ENCODE data around the gene ACTN2. TPM values are rescaled to one million over a fixed set of nuclear protein-coding genes. Genes with fewer than 3 reads are reported as not detected.

ACTN2 gene
- total RNA-seq, 1 donor from 2014 or later = not detected

GRCh38 chr1:236800623-236801022 lies 114.3 kb downstream of the ACTN2 start:
- TF ChIP-seq CTCF (IDR thresholded peaks at IDR 0.05) = no peak
- intact Hi-C loops (cut with micrococcal nuclease) = no loop called here
- H3K4me1 Mint-ChIP-seq = peaks cover 54% of the 10 kb centered on the region
- ATAC-seq (ENCODE audit: low read depth) (no peak), DNase-seq (no peak)
- no peaks in the 10 kb centered on the region for H3K9me3 Mint-ChIP-seq
- POLR2A ChIA-PET = interaction anchor here (0.5 kb wide), 1 partner anchor 23 kb away, joined by 6 read pairs; no protein-coding TSS in a partner anchor
- H3K4me3 Mint-ChIP-seq = no peak overlapping the region
- peaks cover 30% of the 10 kb centered on the region for H3K36me3 Mint-ChIP-seq (ENCODE audit: low read depth)
- H3K27me3 Mint-ChIP-seq = no peaks in the 10 kb centered on the region
- CTCF ChIA-PET = interaction anchor here (1.1 kb wide), 1 partner anchor 42 kb away, joined by 3 read pairs; no protein-coding TSS in a partner anchor
- no peak overlapping the region for H3K27ac Mint-ChIP-seq

- Mint-ChIP-seq H3K27ac (no peak overlapping the region), H3K4me1 (peaks cover 41% of the 10 kb centered on the region), H3K27me3 (no peaks in the 10 kb centered on the region), H3K36me3 (ENCODE audit: low read depth) (peaks cover 37% of the 10 kb centered on the region), H3K9me3 (no peaks in the 10 kb centered on the region), H3K4me3 (no peak overlapping the region)
- ChIA-PET CTCF (no interaction called here), POLR2A (no interaction called here)
- no peak for TF ChIP-seq CTCF (IDR thresholded peaks at IDR 0.05)
- intact Hi-C loops (cut with micrococcal nuclease) = no loop called here
- ATAC-seq (ENCODE audit: low read depth) (no peak), DNase-seq (no peak)
These were observed 116.0 kb downstream of the ACTN2 start for GRCh38 chr1:236802264-236802663.

- no peaks in the 10 kb centered on the region for H3K27me3 Mint-ChIP-seq
- H3K9me3 Mint-ChIP-seq = no peaks in the 10 kb centered on the region
- no peak overlapping the region for H3K4me3 Mint-ChIP-seq
- POLR2A ChIA-PET = no interaction called here
- H3K4me1 Mint-ChIP-seq = peaks cover 12% of the 10 kb centered on the region
- intact Hi-C loops (cut with micrococcal nuclease) = no loop called here
- ATAC-seq (ENCODE audit: low read depth) (no peak), DNase-seq (no peak)
- TF ChIP-seq CTCF (IDR thresholded peaks at IDR 0.05) = no peak
- H3K36me3 Mint-ChIP-seq (ENCODE audit: low read depth) = peaks cover 76% of the 10 kb centered on the region
- CTCF ChIA-PET = no interaction called here
- no peak overlapping the region for H3K27ac Mint-ChIP-seq
These were observed 120.3 kb downstream of the ACTN2 start for GRCh38 chr1:236806634-236807033.

GRCh38 chr1:236808005-236808404 lies 121.7 kb downstream of the ACTN2 start:
- no peak overlapping the region for H3K27ac Mint-ChIP-seq
- peaks cover 85% of the 10 kb centered on the region for H3K36me3 Mint-ChIP-seq (ENCODE audit: low read depth)
- no peaks in the 10 kb centered on the region for H3K9me3 Mint-ChIP-seq
- H3K27me3 Mint-ChIP-seq = no peaks in the 10 kb centered on the region
- ChIA-PET POLR2A (no interaction called here), CTCF (interaction anchor here (1.1 kb wide), 1 partner anchor 49 kb away, joined by 3 read pairs; no protein-coding TSS in a partner anchor)
- DNase-seq (no peak), ATAC-seq (ENCODE audit: low read depth) (no peak)
- intact Hi-C loops (cut with micrococcal nuclease) = no loop called here
- TF ChIP-seq CTCF (IDR thresholded peaks at IDR 0.05) = no peak
- no peak overlapping the region for H3K4me3 Mint-ChIP-seq
- no peaks in the 10 kb centered on the region for H3K4me1 Mint-ChIP-seq

GRCh38 chr1:236808564-236809130 lies 122.3 kb downstream of the ACTN2 start:
- Mint-ChIP-seq H3K27me3 (no peaks in the 10 kb centered on the region), H3K36me3 (ENCODE audit: low read depth) (peaks cover 84% of the 10 kb centered on the region), H3K4me3 (no peak overlapping the region), H3K4me1 (no peaks in the 10 kb centered on the region), H3K27ac (no peak overlapping the region), H3K9me3 (no peaks in the 10 kb centered on the region)
- no peak for TF ChIP-seq CTCF (IDR thresholded peaks at IDR 0.05)
- no peak for ATAC-seq (ENCODE audit: low read depth)
- ChIA-PET CTCF (interaction anchor here (1.1 kb wide), 1 partner anchor 50 kb away, joined by 3 read pairs; no protein-coding TSS in a partner anchor), POLR2A (no interaction called here)
- DNase-seq = no peak
- intact Hi-C loops (cut with micrococcal nuclease) = no loop called here

All from activated B cell treated with CpG ODN at 0.5 μM for 24 hours (primary cell).